Measurements from ENCODE around the gene MAN1A1.
"Not testable (repeated sequence)": the region's sequence is repeated elsewhere in the genome, so short reads cannot be mapped to it uniquely, and the experiment has no call there.

MAN1A1 gene

DNA sequence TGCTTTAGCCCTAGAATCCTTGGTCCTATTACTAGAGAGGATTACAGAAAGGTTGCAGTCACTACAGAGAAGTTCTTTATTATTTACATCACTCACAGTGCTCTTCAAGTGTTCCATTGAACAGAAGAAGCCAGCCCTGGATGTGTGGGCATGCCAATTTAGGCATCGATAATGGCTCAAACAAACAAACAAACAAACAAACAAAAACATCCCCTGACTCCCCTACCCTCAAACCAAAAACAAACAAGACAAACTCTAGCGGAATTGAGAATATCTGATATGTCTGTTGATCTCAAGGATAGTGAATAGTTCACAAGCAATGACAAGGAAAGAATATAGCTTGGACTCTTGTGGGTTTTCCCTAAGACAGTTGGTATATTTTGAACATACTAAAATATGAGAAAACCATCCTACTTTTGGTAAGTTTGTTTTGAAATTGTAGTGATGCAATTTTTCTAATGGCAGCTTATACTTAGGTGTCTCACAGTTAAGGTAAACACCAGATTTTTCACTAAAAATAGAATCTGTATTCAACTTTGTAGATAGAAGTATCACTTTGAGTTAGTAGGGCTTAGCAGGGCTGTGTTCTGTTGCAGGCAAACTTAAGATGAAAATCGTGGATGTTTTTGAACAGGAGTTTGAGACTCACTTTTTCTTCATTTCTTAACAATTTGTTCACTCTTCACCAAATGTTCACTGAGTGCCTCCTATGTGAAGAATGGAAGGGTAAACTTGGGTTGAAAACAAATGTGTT lies 178.3 kb downstream of the MAN1A1 start:
- DNase-seq (ENCODE audit: low read depth) = no peak

DNA sequence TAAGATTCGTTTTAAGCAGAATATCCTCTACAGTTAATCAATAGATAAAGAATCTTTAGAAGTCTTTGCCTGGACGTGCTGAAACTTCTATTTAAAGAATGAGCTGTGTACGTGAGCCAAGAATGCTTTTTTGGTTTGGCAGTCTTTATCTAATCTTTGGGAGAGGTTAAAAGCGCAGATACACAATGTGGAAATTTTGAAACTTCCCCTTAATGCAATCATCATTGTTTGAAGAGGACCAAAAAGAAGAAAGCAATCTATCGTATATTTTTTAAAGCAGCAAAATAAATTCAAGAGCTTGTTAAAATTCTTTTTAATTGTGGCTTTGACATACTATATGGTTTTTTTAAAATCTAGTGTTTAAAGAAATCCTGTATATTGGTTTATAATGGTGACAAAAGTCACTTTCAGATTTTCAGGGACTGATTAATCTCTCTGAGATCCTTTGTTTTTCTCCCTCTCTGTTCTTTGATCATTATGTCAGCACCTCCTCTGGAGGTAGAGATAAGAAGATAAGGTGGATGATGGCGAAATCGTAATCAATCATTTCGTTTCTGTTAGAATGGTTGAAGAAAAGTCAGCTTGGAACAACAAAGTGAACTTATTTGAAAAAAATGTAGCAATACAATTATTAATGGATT lies 179.0 kb downstream of the MAN1A1 start:
- DNase-seq (ENCODE audit: low read depth) = no peak

DNA sequence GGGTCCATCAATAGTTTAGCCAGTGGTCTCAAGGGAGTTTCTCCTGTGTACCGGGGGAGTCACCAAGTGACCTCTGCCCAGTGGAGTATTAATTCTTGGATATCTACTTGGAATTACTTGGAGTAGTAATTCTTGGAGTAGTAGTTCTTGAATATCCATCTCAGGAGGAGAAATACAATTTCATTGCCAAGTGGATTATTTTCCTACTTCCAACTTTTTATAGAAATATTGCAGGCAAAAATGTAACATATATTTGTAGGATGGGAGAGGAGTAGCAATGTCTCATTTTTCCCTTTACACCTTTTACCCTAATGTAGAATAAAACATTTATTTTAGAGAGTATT lies 179.5 kb downstream of the MAN1A1 start:
- no peak for DNase-seq (ENCODE audit: low read depth)

DNA sequence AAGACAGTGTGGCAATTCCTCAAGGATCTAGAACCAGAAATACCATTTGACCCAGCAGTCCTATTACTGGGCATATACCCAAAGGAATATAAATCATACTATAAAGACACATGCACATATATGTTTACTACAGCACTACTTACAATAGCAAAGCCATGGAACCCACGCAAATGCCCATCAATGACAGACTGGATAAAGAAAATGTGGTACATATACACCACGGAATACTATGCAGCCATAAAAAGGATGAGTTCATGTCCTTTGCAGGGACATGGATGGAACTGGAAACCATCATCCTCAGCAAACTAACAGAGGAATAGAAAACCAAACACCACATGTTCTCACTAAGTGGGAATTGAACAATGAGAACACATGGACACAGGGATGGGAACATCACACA lies 180.2 kb downstream of the MAN1A1 start:
- not testable (repeated sequence) for DNase-seq (ENCODE audit: low read depth)

DNA sequence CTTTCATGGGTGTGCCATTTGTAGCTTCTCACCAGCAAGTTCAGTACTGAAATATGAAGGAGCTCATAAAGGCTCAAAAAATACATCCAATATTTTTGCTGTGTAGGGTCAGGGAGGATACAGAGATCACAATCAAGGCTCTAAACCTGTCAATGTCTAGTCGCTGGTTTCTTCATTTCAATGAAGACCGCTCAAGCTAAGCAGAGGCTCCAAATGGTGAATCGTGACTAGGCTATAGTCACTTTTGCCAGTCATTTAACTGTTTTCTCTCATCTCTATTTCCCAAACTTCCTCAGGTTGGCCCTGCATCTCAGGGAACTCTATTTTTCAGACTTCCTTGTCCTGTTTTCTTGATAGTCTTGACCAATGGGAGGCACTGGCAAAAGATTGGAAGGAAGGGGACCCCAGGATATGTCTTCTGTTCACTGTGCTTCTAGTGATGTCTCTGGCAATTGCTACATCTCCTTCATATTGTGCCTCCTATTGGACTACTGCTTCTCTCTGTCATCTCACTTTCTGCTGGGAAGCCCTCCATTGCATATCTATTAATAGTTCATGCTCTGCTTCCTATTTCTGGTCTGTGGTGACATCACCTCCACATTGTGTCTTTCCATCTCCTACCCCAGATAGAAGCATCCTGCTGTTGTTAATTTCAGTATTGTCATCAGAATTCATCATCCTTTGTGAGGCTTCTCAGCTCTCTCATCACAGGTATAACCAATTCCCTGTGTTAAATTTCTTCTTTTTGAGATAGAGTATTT lies 183.4 kb downstream of the MAN1A1 start:
- DNase-seq (ENCODE audit: low read depth) = no peak

DNA sequence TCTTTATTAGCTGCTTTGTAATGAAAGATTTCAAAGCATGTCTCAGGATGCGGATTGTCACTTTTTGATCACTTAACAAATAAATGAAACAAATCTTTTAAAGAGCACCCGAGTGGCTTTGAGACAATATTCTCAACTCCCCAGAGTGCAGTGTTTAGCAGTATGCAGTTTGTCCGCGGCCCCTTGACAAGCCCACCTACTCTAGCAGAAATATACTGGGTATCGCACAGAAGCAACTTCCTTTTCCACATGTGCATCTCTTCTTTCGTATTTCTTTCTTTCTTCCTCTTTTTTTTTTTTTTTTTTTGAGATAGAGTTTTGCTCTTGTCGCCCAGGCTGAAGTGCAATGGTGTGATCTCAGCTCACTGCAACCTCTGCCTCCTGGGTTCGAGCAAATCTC lies 186.6 kb downstream of the MAN1A1 start:
- DNase-seq (ENCODE audit: low read depth) = no peak

DNA sequence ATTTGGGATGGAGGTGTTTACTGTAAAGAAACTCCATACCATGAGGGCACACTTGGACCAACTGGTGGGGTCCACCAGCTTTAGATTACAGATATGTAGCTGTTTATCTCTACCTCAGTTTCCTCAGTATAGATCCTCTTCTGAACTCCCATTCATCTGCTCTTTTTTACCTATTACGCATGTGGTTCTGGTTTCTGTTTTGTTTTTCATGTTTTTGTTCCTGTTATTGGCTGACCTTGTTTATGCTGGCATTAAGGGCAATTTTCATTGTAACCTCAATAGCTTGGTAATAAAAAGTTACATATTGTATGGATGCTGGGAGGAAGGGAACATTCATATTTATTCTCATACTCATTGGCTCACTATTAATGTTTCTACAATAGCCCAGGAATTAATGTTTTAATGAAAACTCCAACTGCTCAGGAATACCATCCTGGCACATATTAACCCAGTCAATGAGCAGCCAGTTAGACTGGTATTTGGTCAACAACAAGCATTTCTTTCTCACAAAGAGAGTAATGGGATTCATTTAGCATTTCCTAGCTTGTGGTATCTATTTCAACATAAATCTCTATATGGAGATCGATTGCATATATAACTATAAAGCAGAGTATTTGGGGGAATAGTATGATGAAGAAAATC lies 187.3 kb downstream of the MAN1A1 start:
- no peak for DNase-seq (ENCODE audit: low read depth)

DNA sequence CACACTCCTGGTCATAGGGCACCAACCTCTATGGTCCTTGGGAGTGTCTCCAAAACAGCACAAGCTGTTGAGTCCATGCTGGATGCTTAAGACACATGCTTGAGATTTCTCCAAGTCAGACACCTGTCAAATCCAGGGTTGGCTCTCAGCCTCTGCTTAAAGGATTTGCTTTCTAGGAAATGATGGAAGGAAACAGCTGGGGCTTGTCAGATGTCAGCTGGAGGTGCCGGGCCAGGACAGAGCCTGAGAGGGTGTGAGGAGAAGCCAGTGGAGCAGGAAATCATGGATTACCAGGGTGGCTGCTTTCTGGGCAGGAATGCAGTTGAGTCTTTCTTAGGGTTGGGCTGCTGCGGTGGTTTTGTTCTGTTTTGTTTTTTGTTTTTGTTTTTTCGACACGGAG lies 188.1 kb downstream of the MAN1A1 start:
- no peak for DNase-seq (ENCODE audit: low read depth)

DNA sequence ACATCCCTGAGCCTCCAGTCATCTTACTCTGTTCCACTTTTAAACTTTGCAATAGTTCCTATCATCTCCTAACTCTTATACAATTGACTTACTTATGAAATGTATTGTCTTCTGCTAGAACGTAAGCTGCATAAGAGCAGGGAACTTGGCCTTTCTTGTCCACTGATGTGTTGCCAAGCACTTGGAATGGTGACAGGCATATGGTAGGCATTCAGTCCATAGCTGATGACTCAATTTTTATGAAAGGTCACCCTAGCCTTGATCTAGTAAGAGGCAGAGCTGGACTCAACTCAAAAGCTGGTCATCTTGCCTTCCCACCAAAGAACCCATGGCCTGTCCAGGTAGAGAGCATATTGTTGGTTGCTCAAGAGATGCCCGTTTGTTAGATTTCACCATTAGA lies 188.7 kb downstream of the MAN1A1 start:
- no peak for DNase-seq (ENCODE audit: low read depth)

DNA sequence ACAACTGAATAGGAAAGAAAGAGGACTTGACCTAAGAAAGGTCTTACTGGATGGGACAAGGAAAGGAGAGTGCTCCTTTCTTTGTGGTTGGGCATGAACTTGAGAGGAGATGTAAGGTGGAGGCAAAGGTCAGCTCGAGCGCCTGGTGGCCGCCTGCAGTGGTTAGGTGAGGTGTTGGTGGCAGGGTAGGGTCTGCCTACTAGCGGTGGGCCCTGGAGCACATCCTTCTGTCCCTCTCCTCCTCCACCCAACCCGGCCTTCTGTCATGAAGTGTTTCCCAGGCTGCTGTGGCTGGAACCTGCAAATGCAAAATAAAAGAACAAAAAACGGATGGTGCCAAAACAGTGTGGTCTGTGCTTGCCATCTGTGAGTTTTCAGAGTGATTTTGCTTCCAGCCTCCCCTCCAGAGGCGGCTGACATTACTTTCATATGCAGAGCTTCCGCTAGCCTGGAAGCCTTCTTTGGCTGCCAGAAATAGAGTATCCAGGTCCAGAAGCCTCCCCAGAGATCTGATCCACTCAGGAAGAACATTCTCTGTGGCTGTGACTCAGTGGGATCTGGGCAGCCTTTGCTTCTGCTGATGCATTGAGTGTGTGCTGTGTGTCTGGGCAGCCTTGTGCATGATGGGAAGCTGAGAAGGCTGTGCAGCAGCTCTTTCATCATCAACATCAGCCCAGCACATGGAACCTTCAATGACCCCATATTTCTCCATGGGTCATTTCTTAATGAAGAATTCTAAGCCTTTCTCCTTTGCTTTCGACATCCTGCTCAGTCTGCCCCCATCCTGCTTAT lies 191.3 kb downstream of the MAN1A1 start:
- no peak for DNase-seq (ENCODE audit: low read depth)

DNA sequence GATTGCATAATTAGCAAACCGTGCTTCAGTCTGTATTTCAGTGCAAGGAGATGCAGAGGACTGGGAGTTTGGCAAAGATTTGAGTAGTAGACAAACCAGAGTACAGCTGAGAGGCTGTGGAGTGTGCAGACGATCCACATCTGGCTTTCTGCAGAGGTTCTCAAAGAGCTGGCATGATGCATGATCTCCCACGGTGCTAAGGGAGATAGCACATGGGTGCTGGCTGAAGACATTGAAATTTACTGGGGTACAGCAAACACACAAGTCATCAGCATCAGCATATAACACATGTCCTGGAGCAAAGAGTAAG lies 192.1 kb downstream of the MAN1A1 start:
- DNase-seq (ENCODE audit: low read depth) = no peak

DNA sequence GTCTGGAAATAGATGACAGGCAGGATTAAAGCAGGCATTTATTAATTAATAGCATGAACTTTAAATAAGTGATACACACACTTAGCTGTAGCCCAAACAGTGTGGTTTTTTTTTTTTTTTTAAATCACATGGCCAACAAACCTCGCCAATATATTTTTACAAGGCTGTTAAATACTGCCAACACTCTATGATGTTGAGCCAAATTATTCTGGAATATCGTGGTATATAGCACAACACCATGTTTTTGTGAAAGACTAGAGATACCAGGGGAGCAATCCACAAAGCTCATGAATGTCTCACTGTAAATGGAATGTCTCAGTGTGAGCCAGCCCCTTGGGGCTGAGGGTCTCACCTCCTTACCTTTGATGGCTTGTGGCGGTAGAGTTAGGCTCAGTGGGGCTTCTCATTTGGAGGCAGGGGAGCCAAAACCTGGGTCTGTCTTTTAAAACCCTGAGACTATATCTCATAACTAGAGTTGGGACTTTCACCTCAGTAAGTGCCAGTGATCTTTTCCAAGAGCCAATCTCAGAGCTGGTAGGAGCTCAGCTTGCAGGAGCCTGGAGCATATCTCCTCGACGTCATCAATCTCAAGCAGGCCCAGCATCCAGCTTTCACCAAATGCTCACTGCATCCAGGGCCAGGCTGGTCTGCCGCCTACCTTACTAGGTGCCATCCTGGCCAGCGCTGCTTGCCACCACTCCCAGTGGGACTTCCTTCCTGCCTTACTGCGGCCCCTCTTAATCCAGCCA lies 192.6 kb downstream of the MAN1A1 start:
- DNase-seq (ENCODE audit: low read depth) = no peak

DNA sequence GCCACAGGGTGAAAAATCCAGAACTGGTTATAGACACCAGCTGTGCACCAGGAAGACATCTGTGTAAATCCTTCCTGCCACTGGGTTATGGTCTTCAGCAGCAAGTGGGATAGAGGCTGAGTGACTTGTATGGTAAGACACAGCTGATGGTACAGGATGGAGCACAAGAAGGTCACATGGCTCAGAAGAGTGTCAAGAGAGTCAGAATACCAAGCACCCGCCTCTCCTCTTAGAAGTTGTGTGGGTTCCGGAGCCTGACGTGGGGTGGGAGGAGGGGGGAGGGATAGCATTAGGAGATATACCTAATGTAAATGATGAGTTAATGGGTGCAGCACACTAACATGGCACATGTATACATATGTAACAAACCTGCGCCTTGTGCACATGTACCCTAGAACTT lies 193.5 kb downstream of the MAN1A1 start:
- not testable (repeated sequence) for DNase-seq (ENCODE audit: low read depth)

DNA sequence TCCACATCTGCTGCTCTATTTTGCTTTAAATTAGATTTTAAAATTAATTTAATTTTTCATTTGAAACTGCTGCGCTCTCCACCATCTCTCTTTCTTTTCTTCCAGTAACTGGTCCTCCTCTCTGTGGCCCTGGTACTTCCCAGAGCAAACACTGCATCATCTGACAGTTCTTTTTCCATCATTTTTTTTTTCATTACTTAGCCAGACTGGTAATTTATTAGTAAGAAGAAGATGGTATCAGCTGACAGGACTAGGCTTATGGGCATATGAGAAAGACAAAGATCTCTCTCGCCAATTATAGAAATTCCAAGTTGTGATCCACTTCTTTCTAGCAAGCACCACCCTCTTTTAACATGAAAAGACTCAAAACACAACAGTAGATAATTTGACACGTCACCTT lies 197.4 kb downstream of the MAN1A1 start:
- DNase-seq (ENCODE audit: low read depth) = no peak

DNA sequence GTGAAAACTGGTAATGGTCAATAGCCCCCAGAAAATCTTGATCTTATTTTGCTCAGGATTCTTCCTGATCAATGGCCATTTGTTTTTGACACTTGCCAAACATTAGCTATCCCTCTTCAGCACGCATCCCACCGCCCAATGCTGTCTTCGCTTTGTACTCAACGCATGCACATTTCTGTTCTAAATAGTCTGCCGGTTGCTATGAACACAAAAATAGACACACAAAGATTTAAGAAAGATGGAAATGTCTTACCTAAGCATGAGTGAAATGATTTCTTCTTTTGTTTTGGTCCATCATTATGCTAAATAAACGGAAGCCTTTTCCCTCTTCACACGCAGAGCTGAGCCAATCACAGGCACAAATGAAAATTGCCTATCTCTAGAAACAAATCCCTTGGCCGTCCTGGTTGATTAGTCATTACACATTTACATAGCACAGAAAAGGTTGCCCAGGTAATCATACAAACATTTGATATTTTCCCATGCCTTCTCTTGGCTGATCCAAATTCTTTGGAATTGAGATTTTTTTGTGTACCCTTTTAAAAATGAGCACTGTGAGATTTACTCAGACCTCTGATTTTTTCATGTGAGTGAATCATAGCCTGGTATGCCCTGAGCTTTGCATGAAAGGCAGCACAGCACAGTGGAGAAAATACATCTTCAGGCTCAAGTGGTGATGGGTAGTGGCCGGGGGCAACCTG lies 200.6 kb downstream of the MAN1A1 start:
- no peak for DNase-seq (ENCODE audit: low read depth)

DNA sequence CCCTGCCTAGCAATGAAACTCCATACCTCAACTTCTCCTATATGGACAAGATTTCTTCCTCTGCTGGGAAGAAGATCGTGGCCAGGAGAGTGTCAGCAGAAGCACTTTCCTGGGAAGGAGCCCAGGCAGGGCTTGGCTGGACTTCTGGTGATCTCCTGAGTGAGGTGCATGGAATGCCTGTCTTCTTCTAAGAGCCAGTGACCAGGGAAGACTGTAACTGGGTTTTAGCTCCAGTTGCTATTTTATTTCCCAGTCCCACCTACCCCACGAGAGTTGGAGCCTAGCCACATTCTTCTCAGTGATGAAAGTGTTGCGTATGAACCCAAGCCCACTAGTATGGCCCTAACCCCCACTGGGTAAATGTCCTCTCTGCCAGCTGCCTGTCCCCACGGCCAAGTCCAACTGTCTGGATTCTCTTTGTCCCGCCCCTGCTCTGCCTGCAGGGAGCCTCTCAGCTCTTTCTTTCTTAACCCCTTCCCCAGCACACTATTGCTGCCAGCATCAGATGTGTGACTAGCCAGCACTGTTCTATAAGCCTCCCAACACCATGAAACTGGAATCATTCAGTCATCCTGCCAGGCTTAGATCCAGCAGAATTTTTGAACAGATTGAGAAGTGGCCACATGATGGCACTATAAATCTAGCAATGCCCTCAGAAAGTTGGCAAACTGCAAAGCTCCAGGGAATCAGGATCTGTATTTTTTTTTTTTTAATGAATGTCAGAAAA lies 201.3 kb downstream of the MAN1A1 start:
- no peak for DNase-seq (ENCODE audit: low read depth)

DNA sequence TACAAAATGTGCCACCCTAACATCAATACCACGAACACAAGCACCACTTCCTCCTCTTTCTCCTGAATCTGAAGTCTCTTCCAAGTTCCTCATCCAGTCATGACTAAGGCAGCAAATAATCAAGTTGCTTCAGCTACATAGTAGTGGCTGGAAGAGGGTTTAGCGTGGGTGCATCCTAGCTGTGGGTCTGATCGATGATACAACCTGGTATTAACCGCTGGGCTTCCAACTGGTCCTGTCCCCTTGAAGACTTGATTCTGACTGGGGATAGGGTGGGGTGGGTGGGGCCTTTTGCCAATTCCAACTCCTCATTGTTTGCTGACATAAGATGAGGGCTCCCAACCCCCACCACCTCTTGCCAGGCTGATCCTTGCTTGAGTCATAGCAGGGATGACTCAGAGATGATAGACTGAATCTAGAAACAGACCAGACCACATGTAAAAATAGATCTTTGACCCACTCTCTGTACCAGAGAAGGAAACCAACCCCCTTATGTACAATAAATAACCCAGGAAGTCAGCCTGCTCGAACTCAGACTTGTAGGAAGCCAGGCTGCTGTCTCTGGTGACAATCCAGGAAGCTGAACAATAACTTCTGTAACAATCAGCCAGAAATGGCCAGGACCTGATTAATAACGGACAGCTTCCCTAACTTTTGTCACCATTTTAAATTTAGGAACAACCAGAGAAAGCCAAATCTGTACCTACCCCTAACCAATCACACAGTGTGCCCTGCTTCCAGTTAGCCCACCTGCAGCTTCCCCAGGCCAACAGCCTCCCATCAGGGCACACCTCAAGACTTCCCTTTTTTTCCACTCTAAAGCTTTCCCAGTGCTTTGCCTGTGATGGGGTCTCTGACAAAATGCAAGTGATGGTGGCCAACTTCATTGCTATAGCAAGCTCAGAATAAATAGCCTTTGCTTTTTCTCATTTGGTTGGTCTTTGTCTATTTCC lies 202.2 kb downstream of the MAN1A1 start:
- no peak for DNase-seq (ENCODE audit: low read depth)

DNA sequence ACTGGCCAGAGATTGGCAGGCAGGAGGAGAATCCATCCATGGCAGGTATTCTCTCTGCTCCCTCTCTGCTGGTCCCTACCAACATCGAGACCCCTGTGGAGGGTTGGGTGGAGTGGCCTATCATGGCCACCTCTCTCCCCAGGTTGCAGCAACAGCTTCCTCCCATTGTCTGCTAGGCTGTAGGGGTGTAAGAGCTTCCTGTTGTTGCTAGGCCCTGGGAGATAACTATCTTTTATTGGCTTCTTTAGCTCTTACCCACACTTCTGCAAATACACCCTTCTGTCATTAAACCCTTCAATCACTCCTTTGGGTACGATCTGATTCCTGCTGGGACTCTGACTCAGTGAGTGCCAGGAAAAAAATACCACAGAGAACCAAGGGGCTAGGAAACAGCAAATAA lies 204.4 kb downstream of the MAN1A1 start:
- DNase-seq (ENCODE audit: low read depth) = no peak

DNA sequence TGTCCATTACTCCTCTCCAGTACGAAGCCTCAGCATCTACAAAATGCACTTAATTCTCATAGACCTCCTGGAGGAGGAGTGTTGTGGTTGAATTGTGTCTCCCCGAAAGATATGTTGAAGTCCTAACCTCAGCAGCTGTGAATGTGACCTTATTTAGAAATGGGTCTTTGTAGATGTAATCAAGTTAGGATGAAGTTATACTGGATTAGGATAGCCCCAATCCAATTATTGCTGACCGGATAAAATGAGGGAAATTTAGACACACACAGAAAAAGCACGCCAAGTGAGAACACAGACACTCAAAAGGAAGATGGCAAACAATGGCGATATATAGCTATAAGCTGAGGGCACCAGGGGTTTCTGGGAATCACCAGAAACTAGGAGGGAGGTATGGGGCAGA lies 206.9 kb downstream of the MAN1A1 start:
- no peak for DNase-seq (ENCODE audit: low read depth)
